Erythroblast (primary cell): ENCODE measurements around the gene PLAGL2.

Source experiments
- GATA1 ChIP-seq: IDR thresholded peaks from 2 replicates; pipeline ENCODE4 v1.6.1; 2011; ENCODE audit warnings: low read depth, mild to moderate bottlenecking, control low read depth, low read length, moderate library complexity
- POLR2A ChIP-seq: IDR thresholded peaks from 2 replicates; pipeline ENCODE4 v1.6.1; 2011; ENCODE audit warnings: mild to moderate bottlenecking, low read length

DNA sequence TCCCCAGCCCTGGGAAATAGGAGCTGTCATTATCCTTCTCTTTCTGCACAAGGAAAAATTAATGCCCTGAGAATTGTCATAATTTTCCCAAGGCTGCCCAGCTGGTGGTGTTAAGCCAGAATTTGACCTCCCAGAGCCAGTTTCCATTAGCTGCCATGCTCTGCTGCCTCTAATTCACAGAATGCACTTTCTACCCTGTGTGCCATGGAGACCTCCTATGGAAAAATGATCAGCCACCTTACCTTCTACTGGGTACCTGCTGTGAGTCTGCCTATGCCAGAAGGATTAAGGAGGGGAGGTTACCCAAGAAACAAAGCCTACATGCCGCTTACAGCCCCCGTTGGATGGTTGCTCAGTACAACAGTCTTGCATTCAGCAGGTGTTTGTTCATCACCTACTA lies 29.3 kb upstream of the PLAGL2 start:
- TF ChIP-seq POLR2A (no peak), GATA1 (no peak)
